Erythroblast (primary cell): ENCODE measurements around the gene PDGFB.

Experiments used
- GATA1 ChIP-seq: IDR thresholded peaks from 2 replicates; pipeline ENCODE4 v1.6.1; 2011; ENCODE audit warnings: low read depth, mild to moderate bottlenecking, control low read depth, low read length, moderate library complexity
- POLR2A ChIP-seq: IDR thresholded peaks from 2 replicates; pipeline ENCODE4 v1.6.1; 2011; ENCODE audit warnings: mild to moderate bottlenecking, low read length

- TF ChIP-seq POLR2A (no peak), GATA1 (no peak)
Measured at GRCh38 chr22:39242595-39243438, 2.0 kb downstream of the PDGFB start.
